A549 (cell line): ENCODE results near the gene NSMF.

ENCODE experiments used
- ATOH8 ChIP-seq: fragments of 250-450 bp; sonication (Bioruptor Pico); IDR thresholded peaks from 2 replicates; pipeline ENCODE4 v1.5.0; 2020; ENCODE audit warnings: low read depth, mild to moderate bottlenecking, moderate library complexity
- CEBPB ChIP-seq, 2 experiments: fragments of >200 bp in 1 of 2; sonication (Bioruptor Twin) in 1 of 2; formaldehyde crosslinking in 1 of 2; IDR thresholded peaks; 2 replicates each; pipeline ENCODE4 v1.6.1; 2012 to 2016
- CTCF ChIP-seq: fragments of >200 bp; sonication (Bioruptor Twin); formaldehyde crosslinking; IDR thresholded peaks from 3 replicates; pipeline ENCODE4 v1.5.1; 2016
- E2F6 ChIP-seq: IDR thresholded peaks from 2 replicates; pipeline ENCODE4 v1.6.1; 2012; ENCODE audit warnings: low read depth, borderline replicate concordance
- EP300 ChIP-seq, 2 experiments: fragments of >200 bp; sonication (Bioruptor Twin); formaldehyde crosslinking; IDR thresholded peaks; 2 replicates in 1 of 2; 3 replicates in 1 of 2; pipeline ENCODE4 v1.6.1; 2016 to 2017
- HEYL ChIP-seq: fragments of 250-450 bp; sonication (Bioruptor Pico); IDR thresholded peaks from 2 replicates; pipeline ENCODE4 v1.8.0; 2021; ENCODE audit warnings: mild to moderate bottlenecking, moderate library complexity
- JUN ChIP-seq, 2 experiments: fragments of >200 bp; sonication (Bioruptor Twin); formaldehyde crosslinking; IDR thresholded peaks; 2 replicates in 1 of 2; 3 replicates in 1 of 2; pipeline ENCODE4 v1.6.1; 2016 to 2017
- MAX ChIP-seq: IDR thresholded peaks from 2 replicates; pipeline ENCODE4 v1.6.1; 2012
- MYC ChIP-seq: IDR thresholded peaks from 2 replicates; pipeline ENCODE4 v1.6.1; 2012; ENCODE audit warnings: mild to moderate bottlenecking, inconsistent platforms, low read length, improper control_type of control experiment, borderline replicate concordance
- NFE2L2 ChIP-seq: fragments of 150-350 bp; conservative IDR thresholded peaks from 2 replicates; pipeline ENCODE4 v1.6.1; 2014; ENCODE audit warnings: low read length
- POLR2A ChIP-seq: IDR thresholded peaks from 2 replicates; pipeline ENCODE4 v1.6.1; 2012; ENCODE audit warnings: mild to moderate bottlenecking, low read length
- RCOR1 ChIP-seq: fragments of 150-350 bp; IDR thresholded peaks from 2 replicates; pipeline ENCODE4 v1.6.1; 2014; ENCODE audit warnings: antibody characterized with exemption, low read length, low read depth
- ZC3H11A ChIP-seq: fragments of 450-650 bp; IDR thresholded peaks from 2 replicates; pipeline ENCODE4 v1.6.1; 2014; ENCODE audit warnings: antibody characterized with exemption, mild to moderate bottlenecking
- ZFP36 ChIP-seq: fragments of 450-650 bp; IDR thresholded peaks from 2 replicates; pipeline ENCODE4 v1.6.1; 2014; ENCODE audit warnings: borderline replicate concordance; ENCODE audit not compliant: partially characterized antibody

- TF ChIP-seq CTCF (no peak), POLR2A (no peak), CEBPB (IDR thresholded peaks at IDR 0.05) (no peak), MAX (no peak), RCOR1 (no peak), JUN (IDR thresholded peaks at IDR 0.05) (no peak), EP300 (IDR thresholded peaks at IDR 0.05) (no peak), MYC (no peak), HEYL (no peak), NFE2L2 (no peak), E2F6 (no peak), ATOH8 (CRISPR knock-in tag) (no peak), ZFP36 (no peak), ZC3H11A (no peak)
Measured at GRCh38 chr9:137397675-137398423, 61.3 kb downstream of the NSMF start.
